Pancreas (tissue), 10 donors: ENCODE results near the gene CROCC2. TPM values are rescaled to one million over a fixed set of nuclear protein-coding genes. Genes with fewer than 3 reads are reported as not detected.

Experiments used
- ATAC-seq, 4 donors: fragments of 200-7000 bp; cut with Tn5 transposase; one replicate each; pipeline versions ENCODE4 v1.8.0 to v1.9.1; 2020; ENCODE audit warnings: mild to moderate bottlenecking in 4 of 4, moderate library complexity in 4 of 4
- DNase-seq, 6 donors: peaks; one replicate each; pipeline ENCODE4 v3.0.0-alpha.2; 2020
- FAIRE-seq: peaks from 2 replicates; lab custom pipeline; 2012; peaks lifted over from hg19 to GRCh38; lab: Jason Lieb, UNC
- H3K27ac ChIP-seq, 4 donors: fragments of 200-600 bp; sonication (generic); 1 replicate in 3 of 4; 2 replicates in 1 of 4; pipeline versions ENCODE4 v1.5.0 to v1.8.0; 2020
- H3K27me3 ChIP-seq, 4 donors: fragments of 200-600 bp; one replicate each; pipeline ENCODE4 v1.8.0; 2021
- H3K36me3 ChIP-seq, 3 donors: fragments of 200-600 bp; sonication (generic) in 1 of 3; one replicate each; pipeline versions ENCODE4 v1.5.0 to v1.8.0; 2020 to 2021
- H3K4me1 ChIP-seq, 3 donors: fragments of 200-600 bp; one replicate each; pipeline ENCODE4 v1.8.0; 2021
- H3K4me3 ChIP-seq, 4 donors: fragments of 200-600 bp; sonication (generic) in 2 of 4; one replicate each; pipeline versions ENCODE4 v1.5.0 to v1.8.0; 2020 to 2021
- H3K9me3 ChIP-seq, 4 donors: fragments of 200-600 bp; one replicate each; pipeline ENCODE4 v1.8.0; 2021
- CTCF ChIP-seq, 4 donors: fragments of 200-600 bp; sonication (generic) in 3 of 4; IDR thresholded peaks; one replicate each; pipeline versions ENCODE4 v1.5.0 to v1.8.0; 2021; ENCODE audit warnings: antibody characterized with exemption in 4 of 4
- WGBS, 2 donors: extraction: QIAGEN DNeasy Blood & Tissue Kit; methylation state at CpG; one replicate each; pipeline ENCODE4 v1.1.7; 2013; 5-methylcytosine and 5-hydroxymethylcytosine counted together
- intact Hi-C, 3 donors: fragments of 100-400 bp; cut with DNase I; formaldehyde crosslinking; loops; one replicate each; pipeline versions ENCODE4 v1.11.1 to v1.14.2; 2022
- polyA plus RNA-seq, 2 donors: library from polyadenylated mRNA; stranded (reverse); fragments of 200-250 nt; gene quantifications; one replicate each; pipeline ENCODE4 v1.2.3, GENCODE V29; 2013
- total RNA-seq, 6 donors: library from RNA; stranded (reverse); fragmentation: NEBNext Ultra II Directional in 4 of 6; extraction: Animal tissue kit (Norgen Biotek cat#: 25700) in 4 of 6; gene quantifications; one replicate each; pipeline versions ENCODE4 v1.2.1 to v1.2.4, GENCODE V29; 2021 to 2023
- donor health status: healthy with polysubstance abuse.
- donor health status: DM: no; HTN: no; CAD: no; lungs with moderate emphysema.
- donor health status: DM: no; HTN: no; CAD: no.
- donor health status: control.
- donor health status: control.
- donor health status: Bipolar disorder and iron deficiency.
- donor health status: DM: yes; HTN: yes; CAD: no.
- donor health status: DM: no; HTN: no; CAD: no.
- donor health status: DM: no; HTN: no; CAD: no.
- donor health status: DM: yes; HTN: yes; CAD: no.

The CROCC2 gene
- total and polyA plus RNA-seq, 8 donors: 0.04 to 0.05 (median 0.04) TPM; not detected in 5

GRCh38 chr2:240892356-240892755 is 13.8 kb upstream of the CROCC2 start:
- Histone ChIP-seq H3K4me3 (no peak overlapping the region), H3K9me3 (no peaks in the 10 kb centered on the region), H3K27ac (no peak overlapping the region), H3K27me3 (no peaks in the 10 kb centered on the region), H3K4me1 (peaks cover 0 to 10% (median 7%) of the 10 kb centered on the region in 3 donors), H3K36me3 (no peaks in the 10 kb centered on the region)
- ATAC-seq (no peak), FAIRE-seq (no peak), DNase-seq (peak in 2 of 6 donors; percentile 5 to 49)
- TF ChIP-seq CTCF (IDR thresholded peaks at IDR 0.05): no peak
- 86 to 87% methylated on average over 9 of the region's 9 CpGs for WGBS, 2 donors
- intact Hi-C loops: no loop called here

- no peak for FAIRE-seq
- ATAC-seq: no peak
Observed at GRCh38 chr2:240892925-240893324, 13.2 kb upstream of the CROCC2 start.

GRCh38 chr2:240893363-240893844 is 12.7 kb upstream of the CROCC2 start:
- no peak for TF ChIP-seq CTCF (IDR thresholded peaks at IDR 0.05)
- Histone ChIP-seq H3K4me1 (peaks cover 0 to 10% (median 7%) of the 10 kb centered on the region in 3 donors), H3K4me3 (no peak overlapping the region), H3K27ac (no peak overlapping the region), H3K27me3 (no peaks in the 10 kb centered on the region), H3K9me3 (no peaks in the 10 kb centered on the region), H3K36me3 (no peaks in the 10 kb centered on the region)
- intact Hi-C loops: no loop called here
- ATAC-seq (peak in 1 of 4 donors; percentile 30), DNase-seq (peak in 2 of 6 donors; percentile 22 to 31), FAIRE-seq (no peak)
- 68 to 80% methylated on average over 17 of the region's 17 CpGs for WGBS, 2 donors

More at GRCh38 chr2:240892925-240893324, 13.2 kb upstream of the CROCC2 start:
- peak in 2 of 6 donors; percentile 12 to 58 for DNase-seq
- Histone ChIP-seq H3K27me3 (no peaks in the 10 kb centered on the region), H3K4me1 (peaks cover 0 to 10% (median 7%) of the 10 kb centered on the region in 3 donors), H3K4me3 (no peak overlapping the region), H3K9me3 (no peaks in the 10 kb centered on the region), H3K36me3 (no peaks in the 10 kb centered on the region), H3K27ac (no peak overlapping the region)
- intact Hi-C loops: no loop called here
- TF ChIP-seq CTCF (IDR thresholded peaks at IDR 0.05): no peak
- 77 to 86% methylated on average over 12 of the region's 12 CpGs for WGBS, 2 donors

- Histone ChIP-seq H3K4me1 (peaks cover 0 to 10% (median 7%) of the 10 kb centered on the region in 3 donors), H3K27me3 (no peaks in the 10 kb centered on the region), H3K4me3 (no peak overlapping the region), H3K36me3 (no peaks in the 10 kb centered on the region), H3K27ac (no peak overlapping the region), H3K9me3 (no peaks in the 10 kb centered on the region)
- DNase-seq: peak in 2 of 6 donors; percentile 16 to 53
- intact Hi-C loops: no loop called here
- ATAC-seq: no peak
- FAIRE-seq: no peak
- WGBS, 2 donors: 92 to 93% methylated on average over 9 of the region's 9 CpGs
- no peak for TF ChIP-seq CTCF (IDR thresholded peaks at IDR 0.05)
Observed at GRCh38 chr2:240894006-240894405, 12.1 kb upstream of the CROCC2 start.

- Histone ChIP-seq H3K27me3 (no peaks in the 10 kb centered on the region), H3K4me3 (no peak overlapping the region), H3K9me3 (no peaks in the 10 kb centered on the region), H3K27ac (no peak overlapping the region), H3K36me3 (no peaks in the 10 kb centered on the region), H3K4me1 (peaks cover 0 to 10% (median 7%) of the 10 kb centered on the region in 3 donors)
- no peak for TF ChIP-seq CTCF (IDR thresholded peaks at IDR 0.05)
- FAIRE-seq (no peak), DNase-seq (peak in 2 of 6 donors; percentile 12 to 34), ATAC-seq (no peak)
- intact Hi-C loops: no loop called here
- 85 to 86% methylated on average over 28 of the region's 28 CpGs for WGBS, 2 donors
Observed at GRCh38 chr2:240894836-240895558, 11.1 kb upstream of the CROCC2 start.
